DMS53 treated with DMSO at 0.1 percent for 48 hours (cell line): ENCODE measurements around the gene PDE4B.
A peak's percentile ranks its signal among the peaks of the same experiment; 100 is the strongest.

Experiments
- DNase-seq: peaks from one replicate; lab custom pipeline; 2025; ENCODE audit not compliant: unreplicated experiment; lab: John Stamatoyannopoulos, UW

Gene PDE4B

DNA sequence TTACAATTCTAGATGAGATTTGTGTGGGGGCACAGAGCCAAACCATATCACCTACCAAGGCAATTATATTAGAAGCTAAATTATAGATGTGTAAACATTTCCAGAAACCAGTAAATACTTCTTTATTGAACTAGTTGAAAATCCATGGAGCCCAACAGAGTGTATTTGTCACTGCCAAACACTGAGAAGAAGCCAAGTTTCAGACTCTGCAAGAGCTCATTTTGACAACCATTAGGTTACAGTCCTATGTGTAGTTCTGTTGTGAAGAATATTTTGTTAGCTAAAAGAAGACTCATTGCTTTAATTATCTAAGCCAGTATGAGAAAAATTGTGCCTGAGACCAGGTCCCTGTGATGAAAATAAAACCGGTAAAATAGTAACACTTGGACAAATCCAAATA is 382.4 kb downstream of the PDE4B start:
- no peak for DNase-seq

DNA sequence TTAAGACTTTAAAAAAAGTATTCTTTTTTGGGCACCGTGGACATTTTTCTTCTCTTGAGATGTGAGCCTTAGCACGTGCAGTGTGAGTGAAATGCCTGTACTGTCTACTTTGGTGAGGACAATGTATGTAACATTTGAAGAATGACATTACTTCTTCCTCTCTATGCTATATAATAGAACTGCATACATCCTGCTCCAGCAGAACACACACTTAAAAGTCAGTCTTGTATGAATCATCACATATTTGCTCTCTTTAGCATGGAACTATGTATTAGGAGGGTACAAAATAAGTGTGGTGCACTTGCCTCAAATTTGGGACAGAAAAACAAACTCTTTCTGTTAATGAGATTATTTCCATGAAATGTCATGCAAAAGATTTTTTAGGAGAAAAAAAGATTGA is 382.9 kb downstream of the PDE4B start:
- DNase-seq = no peak

DNA sequence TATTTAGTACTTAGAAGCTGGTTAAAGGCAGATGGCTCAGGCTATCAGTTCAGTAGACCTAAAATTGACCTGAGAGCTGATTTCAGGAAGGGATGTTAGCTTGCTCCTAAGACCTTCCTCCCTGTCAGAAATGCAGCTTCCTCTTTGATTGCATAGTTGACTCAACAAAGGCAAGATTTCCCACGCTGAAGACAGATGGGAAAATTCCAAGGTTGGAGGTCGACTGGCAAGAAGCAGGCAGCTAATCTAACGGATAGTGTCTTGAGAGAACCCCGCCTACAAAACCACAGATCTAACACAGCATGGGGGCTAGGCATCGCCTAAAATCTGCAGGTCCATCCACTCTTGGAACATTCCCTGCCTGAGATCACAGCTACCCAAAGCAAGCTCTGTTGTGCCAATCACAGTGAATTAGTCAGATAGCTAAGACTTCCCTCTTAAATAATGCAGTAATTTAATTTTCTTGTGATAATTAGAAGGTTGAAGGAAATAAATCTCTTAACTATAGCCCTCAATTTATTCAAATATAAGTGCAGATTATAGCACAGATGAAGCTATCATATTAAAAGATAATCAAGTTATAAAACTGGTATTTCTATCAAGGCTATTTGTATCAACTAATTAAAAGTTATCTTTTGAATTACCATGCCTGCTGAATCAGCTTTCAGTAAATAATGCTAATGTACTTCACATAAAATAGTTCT is 383.5 kb downstream of the PDE4B start:
- DNase-seq = no peak

DNA sequence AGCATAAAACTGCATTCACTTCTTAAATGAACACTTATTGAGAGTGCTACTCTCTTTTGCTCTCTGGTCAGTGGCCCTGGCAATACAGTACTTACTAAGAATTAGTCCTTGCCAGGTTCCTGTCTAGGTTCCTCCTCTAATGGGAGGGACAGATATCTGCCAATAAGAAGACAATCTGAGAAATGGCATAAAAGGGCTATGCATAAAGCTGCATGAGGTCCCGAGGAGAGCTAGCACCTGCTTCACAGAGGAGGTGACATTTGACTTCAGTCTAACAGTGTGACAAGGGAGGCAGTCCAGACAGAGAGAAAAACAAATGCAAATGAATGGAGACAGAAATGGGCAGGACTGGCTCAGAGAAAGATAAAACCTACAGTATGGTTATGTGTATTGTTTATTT is 384.1 kb downstream of the PDE4B start:
- DNase-seq = no peak

DNA sequence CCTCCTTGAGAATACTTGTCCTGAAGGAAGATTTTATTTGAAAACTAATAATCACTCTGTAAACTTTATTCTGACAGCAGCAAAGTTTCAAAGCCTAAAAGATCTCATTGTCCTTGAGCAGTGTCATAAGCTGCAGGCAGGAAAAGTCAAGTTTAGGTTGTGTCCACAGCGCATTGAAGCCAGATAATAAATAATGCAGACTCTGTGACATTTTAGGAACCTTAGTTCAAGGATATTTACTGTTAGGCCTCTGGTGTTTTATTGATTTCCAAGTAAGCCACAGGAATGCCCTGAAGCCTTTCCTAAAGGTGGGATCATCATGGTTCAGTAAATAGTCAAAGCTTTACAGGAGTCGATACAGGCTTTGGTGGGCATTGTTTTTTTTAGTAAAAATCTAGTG is 384.8 kb downstream of the PDE4B start:
- no peak for DNase-seq

DNA sequence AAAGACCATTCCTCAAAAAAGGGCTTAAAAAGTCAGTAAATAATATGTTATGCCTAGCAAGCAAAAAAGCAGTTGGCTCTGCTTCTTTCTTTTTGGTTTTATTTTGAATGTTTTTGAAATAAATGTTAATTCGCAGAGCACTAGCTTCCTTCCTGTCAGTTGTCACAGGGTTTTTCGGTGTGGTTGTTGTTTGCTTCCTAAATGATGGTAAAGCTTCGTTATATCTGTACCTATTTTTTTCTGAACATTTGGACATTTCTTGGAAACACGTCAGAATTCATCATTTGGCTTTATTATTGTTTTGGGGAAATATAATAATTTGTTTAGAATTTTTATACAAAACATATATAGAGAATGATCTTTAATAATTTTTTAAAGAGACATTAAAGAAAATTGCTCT is 389.3 kb downstream of the PDE4B start:
- DNase-seq = no peak

DNA sequence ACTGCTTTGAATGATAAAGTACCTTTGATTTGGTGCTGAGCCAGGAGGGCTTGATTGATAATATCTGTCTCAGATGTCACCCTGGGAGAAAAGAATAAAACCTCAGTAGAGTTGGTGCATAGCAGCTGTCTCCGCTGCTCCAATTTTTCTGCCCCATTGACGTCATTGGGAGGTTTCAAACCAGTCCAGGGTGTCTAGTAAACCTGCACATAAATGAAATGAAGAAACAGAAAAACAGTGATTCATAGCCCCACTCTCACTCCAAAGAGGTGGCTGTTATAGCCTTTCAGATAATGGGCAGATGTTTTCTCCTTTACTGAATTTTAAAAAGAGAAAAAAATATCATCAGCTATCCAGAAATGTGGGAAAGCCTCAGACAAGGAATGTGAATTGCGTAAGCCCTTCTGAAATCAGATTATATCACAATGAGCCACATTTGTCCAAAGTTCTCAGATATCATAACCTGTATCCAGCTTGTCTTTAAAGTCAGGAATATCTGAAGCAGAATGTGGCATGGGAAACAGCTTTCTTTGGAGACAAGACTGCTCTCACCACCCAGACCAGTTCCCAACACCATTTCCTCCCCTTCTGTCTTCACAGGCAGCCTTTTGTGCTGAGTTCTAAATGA is 390.0 kb downstream of the PDE4B start:
- peak; percentile 27 for DNase-seq

DNA sequence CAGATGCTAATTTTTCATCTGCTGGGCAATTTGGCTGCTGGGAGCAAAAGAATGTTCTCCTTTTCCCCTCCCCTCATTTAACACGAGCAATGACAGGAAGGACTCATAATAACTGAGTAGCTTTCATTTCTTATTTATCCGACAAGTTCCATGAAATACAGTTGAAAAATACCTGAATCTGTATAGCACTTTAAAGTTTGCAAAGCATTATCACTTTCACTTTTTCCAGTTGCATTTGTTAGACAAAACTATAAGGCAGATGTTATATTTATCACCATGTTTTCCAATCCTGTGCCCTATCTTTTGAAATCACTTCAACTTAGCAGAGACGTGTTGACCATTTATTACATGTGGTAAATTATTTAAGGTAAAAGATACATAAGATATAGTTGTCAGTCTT is 390.7 kb downstream of the PDE4B start:
- DNase-seq = no peak

DNA sequence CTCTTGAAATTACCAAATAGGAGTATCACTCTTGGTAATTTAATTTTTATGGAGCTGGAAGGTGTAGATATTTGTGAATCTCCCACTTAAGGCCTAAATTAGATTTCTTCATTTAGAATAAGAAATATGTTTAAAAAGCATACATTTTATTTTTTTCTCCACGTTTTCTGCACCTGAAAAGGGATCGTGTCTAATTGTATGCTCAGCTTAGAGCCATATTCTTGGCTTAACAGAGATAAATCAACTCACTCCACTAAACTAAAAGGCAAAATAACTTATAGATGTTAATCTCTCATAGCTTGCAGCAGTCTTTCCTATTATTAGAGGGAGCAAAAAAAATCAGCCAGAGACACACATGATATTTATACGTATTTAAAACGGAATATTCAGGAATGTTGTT is 404.4 kb downstream of the PDE4B start:
- no peak for DNase-seq

DNA sequence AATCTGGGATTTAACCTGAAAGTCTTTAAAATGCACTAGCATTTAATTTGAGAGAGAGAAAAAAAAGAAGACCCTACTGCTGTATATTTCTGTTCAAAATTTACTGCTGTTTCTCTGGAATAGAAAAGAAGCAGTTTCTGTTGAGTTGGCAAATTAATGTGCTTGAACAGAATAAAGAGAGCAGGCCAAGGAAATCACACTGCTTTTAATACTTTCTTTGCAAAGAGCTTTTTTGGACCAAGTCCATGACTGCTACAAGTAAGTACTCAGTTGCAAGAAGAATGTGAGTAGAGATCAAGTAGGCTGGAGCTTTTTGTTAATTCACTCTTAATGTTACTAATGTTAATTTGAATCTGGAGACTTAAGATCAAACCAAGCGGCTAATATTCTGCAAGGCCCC is 405.1 kb downstream of the PDE4B start:
- no peak for DNase-seq

DNA sequence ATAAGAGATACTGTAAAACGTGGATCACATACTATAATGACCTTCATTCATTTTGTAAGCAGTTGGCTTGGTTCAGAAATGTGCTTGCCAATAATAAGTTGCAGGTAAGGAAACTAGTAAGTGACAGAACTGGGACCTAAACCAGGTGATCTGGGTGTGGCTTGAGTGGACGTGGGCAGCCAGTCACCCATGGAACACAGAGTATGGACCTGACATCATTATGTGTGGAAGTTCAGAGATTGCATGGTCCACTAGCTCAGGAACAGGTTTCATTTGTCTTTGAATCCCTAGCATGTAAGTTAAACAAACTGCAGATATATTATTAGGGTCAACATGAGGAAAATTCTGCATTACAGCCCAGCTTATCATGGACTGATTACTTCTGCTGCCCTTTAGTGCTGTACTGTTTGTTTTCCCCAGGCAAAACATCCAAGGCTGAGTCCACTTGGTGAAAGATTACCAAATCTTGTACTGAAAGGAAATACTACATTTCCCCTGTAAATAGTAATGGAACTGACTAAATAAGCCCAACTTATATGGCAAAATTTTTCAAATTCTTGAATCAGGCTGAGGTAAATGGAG is 414.0 kb downstream of the PDE4B start:
- no peak for DNase-seq

DNA sequence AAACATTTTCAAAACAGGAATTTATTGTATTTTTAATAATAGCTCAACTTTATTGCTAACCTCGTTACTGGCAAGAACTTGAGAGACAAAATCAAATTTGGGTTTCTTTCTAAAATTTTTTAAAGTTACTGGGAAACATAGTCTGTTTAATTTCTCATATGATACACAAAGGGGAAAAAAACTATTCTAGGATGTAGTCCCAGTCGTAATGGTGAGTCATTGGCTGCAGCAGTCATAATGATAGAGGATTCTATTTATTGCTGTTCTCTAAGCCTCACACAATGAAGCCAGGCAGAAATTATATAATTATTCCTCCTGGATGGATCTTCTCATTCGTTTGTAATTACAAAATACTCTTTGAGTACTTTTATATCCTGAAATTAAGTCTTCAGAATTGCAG is 414.8 kb downstream of the PDE4B start:
- DNase-seq = no peak

DNA sequence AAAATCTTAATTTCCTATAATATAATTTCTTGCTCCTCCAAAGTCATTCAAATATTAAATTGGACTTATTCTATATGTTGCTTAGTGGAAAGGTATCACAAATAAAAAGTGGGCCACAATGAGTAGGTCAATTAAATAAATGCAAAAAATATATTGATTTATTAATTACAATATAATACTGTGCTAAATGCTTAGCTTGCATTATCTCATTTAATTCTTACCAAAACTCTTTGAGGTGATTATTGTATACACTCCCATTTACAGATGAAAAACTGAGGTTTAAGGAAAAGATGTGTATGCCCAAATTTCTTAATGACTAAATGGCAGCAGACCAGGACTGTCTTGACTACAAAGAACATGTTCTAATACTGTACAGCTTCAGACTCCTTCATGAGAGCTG is 415.9 kb downstream of the PDE4B start:
- no peak for DNase-seq

DNA sequence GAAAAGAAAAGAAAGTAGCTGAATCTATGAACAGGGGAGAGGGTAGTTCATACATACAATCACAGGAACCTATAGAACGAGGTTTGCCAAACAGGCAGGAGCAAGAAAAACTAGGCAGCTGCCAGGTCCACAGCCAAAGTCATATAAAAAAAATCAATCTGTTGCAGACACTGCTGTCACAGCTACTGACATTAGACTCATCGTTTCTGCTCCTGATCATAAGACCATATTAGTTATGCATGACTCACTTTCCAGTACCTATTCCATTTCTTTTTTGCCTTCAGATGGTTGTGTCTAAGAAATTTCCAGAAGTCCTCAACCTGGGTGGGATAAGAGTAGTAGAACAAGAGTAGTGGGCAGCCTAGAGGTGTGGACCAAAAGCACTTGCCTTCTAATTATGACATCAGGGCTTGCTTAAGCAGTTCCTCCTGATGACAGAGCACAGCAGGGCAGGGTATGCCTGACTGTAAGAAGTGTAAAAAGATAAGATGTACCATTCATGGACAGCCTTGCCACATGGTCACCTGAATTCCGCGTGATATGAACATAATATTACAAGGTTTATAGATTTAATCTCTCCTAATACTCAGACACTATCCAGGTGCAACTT is 418.0 kb downstream of the PDE4B start:
- DNase-seq = no peak

DNA sequence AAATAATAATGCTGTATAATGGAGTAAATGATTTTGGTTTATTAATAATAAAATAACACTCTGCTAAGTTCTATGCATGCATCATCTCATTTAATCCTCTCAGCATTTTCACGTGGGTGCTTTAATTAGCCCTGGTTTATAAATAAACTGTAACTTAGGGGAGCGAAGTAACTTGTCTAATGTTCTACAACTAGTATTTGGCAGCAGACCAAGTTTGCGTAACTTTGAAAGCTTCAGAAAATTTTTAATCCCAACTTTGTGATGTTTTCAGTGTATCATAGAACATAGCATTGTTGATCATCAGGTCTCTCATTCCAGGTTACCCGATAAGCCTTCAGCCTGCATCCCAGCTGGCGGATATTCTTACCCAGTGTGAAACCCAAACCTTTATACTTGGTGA is 418.8 kb downstream of the PDE4B start:
- no peak for DNase-seq

DNA sequence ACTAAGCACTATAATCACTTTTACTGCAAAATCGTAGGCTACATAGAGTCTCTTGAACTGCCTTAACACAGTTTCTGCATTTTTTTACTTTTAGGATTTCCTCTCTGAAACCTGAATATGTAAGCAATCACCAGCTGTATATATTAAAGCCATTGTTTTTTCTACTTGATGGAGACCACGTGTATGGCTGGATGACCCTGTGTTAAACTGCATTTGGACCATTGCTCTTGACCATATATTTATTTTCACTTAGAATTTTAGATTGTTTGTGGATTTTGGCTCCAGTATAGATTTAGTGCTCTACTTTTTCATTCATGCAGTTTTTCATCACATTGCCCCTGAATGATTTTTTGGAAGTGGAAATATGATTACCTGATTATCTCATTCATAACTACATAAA is 420.8 kb downstream of the PDE4B start:
- DNase-seq = no peak

DNA sequence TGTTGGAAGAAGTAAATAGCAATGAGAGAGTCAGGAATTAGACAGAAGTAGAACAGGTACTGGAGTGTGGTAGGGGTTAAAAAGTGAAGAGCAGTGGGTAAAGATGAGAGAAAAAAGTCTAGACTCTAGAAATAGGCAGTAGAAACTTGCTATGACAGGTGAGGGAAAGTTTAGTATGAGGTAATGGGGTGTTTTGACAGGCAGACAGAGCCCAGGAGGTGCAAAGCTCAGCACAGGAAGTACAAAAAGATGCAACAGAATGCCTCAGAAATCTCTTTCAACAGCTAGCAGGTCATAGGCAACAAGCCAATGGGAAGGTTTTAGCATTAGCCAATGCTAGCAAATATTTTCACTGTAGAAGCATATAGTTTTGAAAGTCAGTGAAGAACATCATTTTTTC is 422.2 kb downstream of the PDE4B start:
- no peak for DNase-seq

DNA sequence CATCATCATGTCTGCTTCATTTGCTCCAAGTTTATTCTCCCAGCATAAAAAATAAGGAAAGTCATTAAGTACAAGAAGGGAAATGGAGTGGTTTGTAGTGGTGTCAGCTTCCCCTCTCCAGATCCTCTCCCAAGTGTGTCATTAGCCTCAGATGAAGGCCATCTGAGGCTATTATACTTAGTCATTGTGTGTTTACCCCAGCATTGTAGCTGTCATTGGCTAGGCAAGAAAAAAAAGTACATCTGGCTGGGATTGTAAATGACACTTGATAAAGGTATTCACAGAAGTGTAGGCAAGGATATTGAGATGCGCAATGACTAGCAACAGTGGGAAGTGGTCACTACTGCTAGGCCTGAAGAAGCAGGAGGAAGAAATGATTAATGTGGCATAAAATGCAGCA is 424.3 kb downstream of the PDE4B start:
- peak; percentile 86 for DNase-seq

DNA sequence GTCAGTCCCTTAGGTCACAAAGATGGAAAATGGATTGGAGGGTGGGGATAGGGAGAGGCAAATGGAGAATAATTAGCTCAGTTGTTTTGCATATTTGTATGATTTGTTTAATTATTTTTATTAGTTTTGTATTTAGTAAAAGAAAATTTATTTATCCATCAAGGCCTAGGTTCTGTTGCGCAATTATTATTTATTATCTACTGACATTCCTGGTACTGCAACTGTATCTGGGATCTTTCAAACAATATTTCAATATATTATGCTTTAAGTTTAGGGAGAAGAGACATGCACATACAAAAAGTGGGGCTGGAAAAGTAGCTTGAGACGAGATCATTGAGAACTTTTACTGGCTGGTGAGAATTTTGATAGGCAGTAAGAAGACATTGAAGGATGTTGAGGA is 424.9 kb downstream of the PDE4B start:
- DNase-seq = no peak

DNA sequence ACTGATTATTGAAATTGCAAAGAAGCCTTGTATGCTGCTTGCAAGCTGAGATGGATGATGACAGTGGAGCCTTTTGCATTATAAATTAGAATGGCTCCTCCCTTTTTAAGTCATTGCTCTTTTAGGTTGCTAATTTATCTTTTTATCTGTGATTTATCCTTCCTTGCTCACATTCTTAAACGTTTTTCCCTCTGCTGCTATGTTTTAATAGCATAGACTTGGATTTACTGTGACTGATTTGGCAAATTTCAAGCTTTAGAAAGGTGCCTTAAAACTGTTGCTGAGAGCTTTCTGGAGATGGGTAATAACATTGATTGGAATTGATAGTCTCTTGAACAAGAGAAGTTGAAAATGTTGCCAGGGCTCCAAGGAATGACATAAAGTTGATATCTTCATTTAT is 427.8 kb downstream of the PDE4B start:
- no peak for DNase-seq

DNA sequence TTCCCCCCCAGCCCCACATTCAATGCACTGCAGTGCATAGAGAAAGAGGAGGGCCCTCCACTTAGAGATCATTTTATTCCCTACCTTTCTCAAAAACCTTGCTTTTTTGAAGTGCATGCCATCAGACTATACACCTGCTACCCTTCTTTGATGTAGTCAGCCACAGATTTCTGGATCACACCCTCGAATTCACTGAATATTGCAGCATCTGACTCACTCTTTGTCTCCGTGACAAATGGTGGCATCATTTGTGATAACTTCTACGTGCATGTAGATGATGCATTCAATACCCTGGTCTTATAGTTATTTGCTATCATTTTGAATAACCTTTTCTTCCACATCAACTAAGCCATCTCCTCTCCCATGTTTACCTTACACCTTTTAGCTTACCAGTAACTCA is 431.0 kb downstream of the PDE4B start:
- DNase-seq = no peak

DNA sequence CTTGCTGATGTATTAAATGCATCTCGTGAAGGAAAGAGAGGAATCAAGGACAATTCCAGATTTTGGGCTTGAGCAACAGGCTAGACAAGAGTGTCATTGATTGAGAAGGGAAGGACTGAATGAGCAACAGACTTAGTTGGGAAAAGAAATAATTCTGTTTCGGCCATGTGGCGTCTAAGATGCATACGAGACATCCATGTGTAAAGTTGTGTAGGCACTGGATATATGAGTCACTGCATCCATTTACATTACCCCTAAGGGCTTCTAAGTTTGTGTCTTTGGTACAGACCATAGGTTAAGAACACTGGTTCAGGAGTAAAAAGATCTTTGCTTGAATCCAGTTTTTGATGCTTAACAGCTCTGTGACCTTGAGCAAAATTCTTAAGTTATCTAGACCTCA is 434.3 kb downstream of the PDE4B start:
- no peak for DNase-seq
